GM12878 (cell line): ENCODE data around the gene CDH4. TPM values are rescaled to one million over a fixed set of nuclear protein-coding genes. Genes with fewer than 3 reads are reported as not detected.

Experiments used
- ATAC-seq: fragments of 200-7000 bp; cut with Tn5 transposase; 3 replicates; pipeline ENCODE4 v1.9.1; 2020; ENCODE audit warnings: mild to moderate bottlenecking, moderate library complexity
- BruUV-seq: library from RNA; stranded (reverse); fragments of 400-500 nt; replicated peaks from 2 replicates; lab custom pipeline; 2021; lab: Mats Ljungman, UMichigan
- CTCF ChIA-PET: fragments of 300-600 bp; sonication (Branson Sonifier 250); formaldehyde crosslinking; extraction: SDS; loops from one replicate; lab custom pipeline; 2021; ENCODE audit warnings: inconsistent platforms; lab: Yijun Ruan, JAX
- POLR2A ChIA-PET: fragments of 350-600 bp; formaldehyde crosslinking; extraction: SDS; loops from one replicate; lab custom pipeline; 2021; ENCODE audit warnings: inconsistent platforms; lab: Charles Lee
- RAD21 ChIA-PET: fragments of 300-600 bp; sonication (Branson Sonifier 250); formaldehyde crosslinking; loops from one replicate; lab custom pipeline; 2023; ENCODE audit warnings: antibody characterized with exemption; ENCODE audit not compliant: unreplicated experiment; lab: Charles Lee
- SMC1A ChIA-PET: fragments of 300-600 bp; sonication (Branson Sonifier 250); formaldehyde crosslinking; loops from one replicate; lab custom pipeline; 2023; ENCODE audit not compliant: unreplicated experiment, uncharacterized antibody; lab: Charles Lee
- DNase-seq: peaks from one replicate; pipeline ENCODE4 v3.0.0-alpha.2; 2011; ENCODE audit warnings: low read depth, low spot score
- FAIRE-seq: peaks from 3 replicates; lab custom pipeline; 2011; peaks lifted over from hg19 to GRCh38; lab: Jason Lieb, UNC
- H2AFZ ChIP-seq: 2 replicates; pipeline ENCODE4 v1.6.0; 2011; ENCODE audit warnings: low read depth, low read length, control low read depth; ENCODE audit not compliant: control insufficient read depth
- H3K27ac ChIP-seq: 2 replicates; pipeline ENCODE4 v1.5.1; 2011; ENCODE audit warnings: control low read depth; ENCODE audit not compliant: control insufficient read depth, insufficient read depth
- H3K27me3 ChIP-seq, 2 experiments: replicated peaks in 1 of 2; 2 replicates each; pipeline versions ENCODE4 v1.6.0 to v1.6.1; 2011; ENCODE audit warnings: low read length in 1 of 2; ENCODE audit not compliant: control insufficient read depth in 2 of 2, insufficient read depth in 2 of 2
- H3K36me3 ChIP-seq, 2 experiments: 2 replicates each; pipeline ENCODE4 v1.5.1; 2011; ENCODE audit warnings: low read length in 1 of 2; ENCODE audit not compliant: control insufficient read depth in 2 of 2, insufficient read depth in 2 of 2
- H3K4me1 ChIP-seq: 2 replicates; pipeline ENCODE4 v1.6.1; 2011; ENCODE audit warnings: mild to moderate bottlenecking, low read length, moderate library complexity, mixed read lengths; ENCODE audit not compliant: control insufficient read depth, insufficient read depth
- H3K4me2 ChIP-seq: 2 replicates; pipeline ENCODE4 v1.6.0; 2011; ENCODE audit warnings: control low read depth; ENCODE audit not compliant: control insufficient read depth, insufficient read depth
- H3K4me3 ChIP-seq: fragments of 200-600 bp; sonication (generic); 2 replicates; pipeline ENCODE4 v1.5.1; 2016
- H3K79me2 ChIP-seq: 2 replicates; pipeline ENCODE4 v1.6.0; 2011; ENCODE audit warnings: low read length; ENCODE audit not compliant: control insufficient read depth, insufficient read depth
- H3K9ac ChIP-seq: 2 replicates; pipeline ENCODE4 v1.8.0; 2011; ENCODE audit warnings: low read length, control low read depth, mixed read lengths; ENCODE audit not compliant: control insufficient read depth, insufficient read depth
- H3K9me3 ChIP-seq: replicated peaks from 3 replicates; pipeline ENCODE4 v1.5.1; 2011; ENCODE audit warnings: mild to moderate bottlenecking, low read length; ENCODE audit not compliant: control insufficient read depth, insufficient read depth
- H4K20me1 ChIP-seq: 2 replicates; pipeline ENCODE4 v1.6.0; 2011; ENCODE audit not compliant: control insufficient read depth, insufficient read depth
- ATF2 ChIP-seq: IDR thresholded peaks from 2 replicates; pipeline ENCODE4 v1.6.1; 2012; ENCODE audit warnings: low read length, inconsistent platforms
- BCLAF1 ChIP-seq: fragments of 450-650 bp; IDR thresholded peaks from 2 replicates; pipeline ENCODE4 v1.6.1; 2017; ENCODE audit warnings: antibody characterized with exemption, mild to moderate bottlenecking, moderate library complexity
- BMI1 ChIP-seq: fragments of 450-650 bp; IDR thresholded peaks from 2 replicates; pipeline ENCODE4 v1.6.1; 2016; ENCODE audit warnings: mild to moderate bottlenecking, moderate library complexity, borderline replicate concordance
- CEBPB ChIP-seq, 2 experiments: fragments of 150-350 bp in 1 of 2; IDR thresholded peaks; 2 replicates each; pipeline ENCODE4 v1.6.1; 2012 to 2014; ENCODE audit warnings: low read depth in 2 of 2, low read length in 2 of 2, borderline replicate concordance in 1 of 2, inconsistent platforms in 1 of 2
- CUX1 ChIP-seq: IDR thresholded peaks from 2 replicates; pipeline ENCODE4 v1.6.1; 2012; ENCODE audit warnings: improper control_type of control experiment, low read depth, low read length; ENCODE audit not compliant: insufficient replicate concordance
- EGR1 ChIP-seq, 2 experiments: IDR thresholded peaks; 1 replicate in 1 of 2; 2 replicates in 1 of 2; pipeline ENCODE4 v1.6.1; 2011 to 2012; ENCODE audit warnings: low read depth in 2 of 2, low read length in 2 of 2, borderline replicate concordance in 1 of 2, mild to moderate bottlenecking in 1 of 2, moderate library complexity in 1 of 2
- SREBF1 ChIP-seq: IDR thresholded peaks from 2 replicates; pipeline ENCODE4 v1.6.1; 2012; ENCODE audit warnings: mild to moderate bottlenecking, low read length
- ZSCAN29 ChIP-seq: fragments of 450-650 bp; IDR thresholded peaks from 2 replicates; pipeline ENCODE4 v1.6.1; 2017; ENCODE audit warnings: mild to moderate bottlenecking, moderate library complexity
- WGBS: methylation state at CpG from one replicate; pipeline ENCODE4 v1.1.6; 2016; ENCODE audit warnings: low lambda C conversion rate; ENCODE audit not compliant: insufficient replicate concordance, insufficient coverage; ENCODE audit errors: missing lambda C conversion rate; 5-methylcytosine and 5-hydroxymethylcytosine counted together
- in situ Hi-C: fragments of 300-500 bp; cut with MboI; formaldehyde crosslinking; loops from 9 replicates; pipeline ENCODE4 v1.14.3; 2018; ENCODE audit warnings: mixed read lengths
- intact Hi-C: fragments of 100-400 bp; cut with micrococcal nuclease; formaldehyde crosslinking; loops from one replicate; pipeline ENCODE4 v1.14.2; 2022; ENCODE audit not compliant: unreplicated experiment
- polyA plus RNA-seq, 11 experiments: library from polyadenylated mRNA; depleted of rRNA in 4 of 11; unstranded in 6 of 11; stranded (reverse) in 5 of 11; fragments of >200 nt; fragmentation: Nextera tagmentation in 4 of 11; fragmentation: Illumina TruSeq in 1 of 11; extraction: Ambion mirVana in 4 of 11; extraction: Trizol in 1 of 11; gene quantifications; 1 replicate in 1 of 11; 2 replicates in 10 of 11; pipeline versions ENCODE4 v1.2.1 to v1.2.3, GENCODE V29; 2011 to 2016; ENCODE audit warnings: inconsistent platforms in 2 of 11, missing spikeins in 2 of 11, low read depth in 1 of 11
- total RNA-seq, 4 experiments: library from RNA; depleted of rRNA in 3 of 4; stranded (reverse); fragments of >200 nt in 3 of 4; fragmentation: Illumina TruSeq in 1 of 4; extraction: Trizol in 1 of 4; gene quantifications; 2 replicates each; pipeline versions ENCODE4 v1.2.1 to v1.2.3, GENCODE V29; 2013 to 2021

The CDH4 gene
- total and polyA plus RNA-seq, 10 of the 15 experiments (the other 5 are each of a cell fraction or from before 2014, with no cell fraction given) = not detected

- TF ChIP-seq ZSCAN29 (no peak), BMI1 (no peak), EGR1 (IDR thresholded peaks at IDR 0.05; ENCODE audit: borderline replicate concordance in 1 of 2, low read depth in 2 of 2, low read length in 2 of 2) (no peak), CUX1 (no peak)
Measured at GRCh38 chr20:61434341-61434781, 182.3 kb downstream of the CDH4 start (continued).

- POLR2A ChIA-PET = no interaction called here
- CTCF ChIA-PET = no interaction called here
- SMC1A ChIA-PET = no interaction called here
- Histone ChIP-seq H3K4me3 (no peak overlapping the region), H3K4me2 (no peak overlapping the region), H3K9me3 (no peaks in the 10 kb centered on the region; the same call in 2 of the 3 replicates), H3K36me3 (no peaks in the 10 kb centered on the region), H4K20me1 (no peaks in the 10 kb centered on the region), H3K79me2 (no peaks in the 10 kb centered on the region), H2AFZ (no peak overlapping the region), H3K27me3 (no peaks in the 10 kb centered on the region), H3K27ac (no peak overlapping the region), H3K9ac (no peak overlapping the region), H3K4me1 (no peaks in the 10 kb centered on the region)
- DNase-seq (no peak), ATAC-seq (no peak), FAIRE-seq (no peak)
- in situ Hi-C loops = loop anchor here (25.0 kb wide), 1 partner anchor 448 kb away; no protein-coding TSS in a partner anchor
- intact Hi-C loops = no loop called here
- RAD21 ChIA-PET = no interaction called here
- BruUV-seq = no TSS peak
- WGBS = 28% methylated on average over 15 of the region's 15 CpGs
- TF ChIP-seq BCLAF1 (no peak), CEBPB (IDR thresholded peaks at IDR 0.05; ENCODE audit: borderline replicate concordance in 1 of 2, low read depth in 2 of 2, low read length in 2 of 2) (no peak), ATF2 (no peak), SREBF1 (no peak), BMI1 (no peak)
Measured at GRCh38 chr20:61435184-61435822, 183.2 kb downstream of the CDH4 start.
